Hematopoietic multipotent progenitor cell treated with erythropoietin and hydrocortisone succinate and interleukin-3 and kit ligand, for 15 days (in vitro differentiated cells): ENCODE data around the gene TM4SF18.
"Not testable (repeated sequence)": the region's sequence is repeated elsewhere in the genome, so short reads cannot be mapped to it uniquely, and the experiment has no call there.

Source experiments
- DNase-seq: peaks from one replicate; pipeline ENCODE4 v3.0.0-alpha.2; 2015; ENCODE audit warnings: low spot score

Gene TM4SF18

GRCh38 chr3:149333176-149333859, at the start of gene TM4SF18:
Gene TM4SF18, minus strand, starts transcription at chr3:149333636. Its CDS starts 254 bp downstream, at chr3:149333382.
- DNase-seq: no peak

GRCh38 chr3:149382518-149382917, 49.1 kb upstream of the TM4SF18 start:
- no peak for DNase-seq

- no peak for DNase-seq
Measured at GRCh38 chr3:149382101-149382467, 48.6 kb upstream of the TM4SF18 start.

- DNase-seq: no peak
Measured at GRCh38 chr3:149381173-149382100, 48.0 kb upstream of the TM4SF18 start.

GRCh38 chr3:149380220-149380619, 46.8 kb upstream of the TM4SF18 start:
- DNase-seq: not testable (repeated sequence)

GRCh38 chr3:149378478-149379309, 45.3 kb upstream of the TM4SF18 start:
- DNase-seq: no peak

GRCh38 chr3:149377408-149378364, 44.2 kb upstream of the TM4SF18 start, which contains the start of gene TM4SF1:
Gene TM4SF1, minus strand, starts transcription at chr3:149377649. Its CDS starts 102 bp downstream, at chr3:149377547.
- no peak for DNase-seq

GRCh38 chr3:149376718-149377407, 43.4 kb upstream of the TM4SF18 start:
- no peak for DNase-seq

- no peak for DNase-seq
Measured at GRCh38 chr3:149375501-149376196, 42.2 kb upstream of the TM4SF18 start.

GRCh38 chr3:149374793-149375500, 41.5 kb upstream of the TM4SF18 start:
- DNase-seq: no peak

GRCh38 chr3:149374391-149374790, 41.0 kb upstream of the TM4SF18 start:
- no peak for DNase-seq

GRCh38 chr3:149373235-149374125, 40.0 kb upstream of the TM4SF18 start:
- no peak for DNase-seq

- no peak for DNase-seq
Measured at GRCh38 chr3:149371723-149372114, 38.3 kb upstream of the TM4SF18 start.

- DNase-seq: no peak
Measured at GRCh38 chr3:149371001-149371722, 37.7 kb upstream of the TM4SF18 start.

GRCh38 chr3:149369991-149370866, 36.8 kb upstream of the TM4SF18 start:
- DNase-seq: no peak
